SK-N-SH treated with all-trans-retinoic acid at 6 μM for 48 hours (cell line): Measurements from ENCODE around the gene BIN1.

Experiments
- ATAC-seq: fragments of 200-7000 bp; cut with Tn5 transposase; 3 replicates; pipeline ENCODE4 v1.9.1; 2020; ENCODE audit warnings: mild to moderate bottlenecking, moderate library complexity
- BACH2 ChIP-seq: fragments of 250-450 bp; sonication (Bioruptor Pico); IDR thresholded peaks from 2 replicates; pipeline ENCODE4 v1.9.0; 2021; ENCODE audit warnings: mild to moderate bottlenecking, borderline replicate concordance
- CREB5 ChIP-seq: fragments of 250-450 bp; sonication (Bioruptor Pico); IDR thresholded peaks from 2 replicates; pipeline ENCODE4 v1.5.1; 2020; ENCODE audit warnings: low read depth, mild to moderate bottlenecking, moderate library complexity
- CSRNP3 ChIP-seq: fragments of 250-450 bp; sonication (Bioruptor Pico); IDR thresholded peaks from 2 replicates; pipeline ENCODE4 v1.5.1; 2021; ENCODE audit warnings: mild to moderate bottlenecking, moderate library complexity
- ESRRG ChIP-seq: fragments of 250-450 bp; sonication (Bioruptor Pico); IDR thresholded peaks from 2 replicates; pipeline ENCODE4 v1.6.1; 2021; ENCODE audit warnings: mild to moderate bottlenecking
- GLIS3 ChIP-seq: fragments of 250-450 bp; sonication (Bioruptor Pico); IDR thresholded peaks from 2 replicates; pipeline ENCODE4 v1.5.0; 2020; ENCODE audit warnings: mild to moderate bottlenecking, moderate library complexity
- ISL1 ChIP-seq: fragments of 250-450 bp; sonication (Bioruptor Pico); IDR thresholded peaks from 2 replicates; pipeline ENCODE4 v2.1.2; 2022; ENCODE audit warnings: mild to moderate bottlenecking, moderate library complexity
- OSR1 ChIP-seq: fragments of 250-450 bp; sonication (Bioruptor Pico); IDR thresholded peaks from 2 replicates; pipeline ENCODE4 v1.8.0; 2022; ENCODE audit warnings: moderate library complexity, mild to moderate bottlenecking, inconsistent platforms
- PATZ1 ChIP-seq: fragments of 250-450 bp; sonication (Bioruptor Pico); IDR thresholded peaks from 2 replicates; pipeline ENCODE4 v1.8.0; 2020; ENCODE audit warnings: mild to moderate bottlenecking, moderate library complexity, borderline replicate concordance
- POU6F1 ChIP-seq: fragments of 250-450 bp; sonication (Bioruptor Pico); IDR thresholded peaks from 2 replicates; pipeline ENCODE4 v1.8.0; 2021; ENCODE audit warnings: low read depth, mild to moderate bottlenecking, moderate library complexity, borderline replicate concordance
- PPARA ChIP-seq: fragments of 250-450 bp; sonication (Bioruptor Pico); IDR thresholded peaks from 2 replicates; pipeline ENCODE4 v1.5.0; 2020; ENCODE audit warnings: mild to moderate bottlenecking, borderline replicate concordance
- RARB ChIP-seq: fragments of 250-450 bp; sonication (Bioruptor Pico); IDR thresholded peaks from 2 replicates; pipeline ENCODE4 v1.8.0; 2021; ENCODE audit warnings: mild to moderate bottlenecking, moderate library complexity
- TCF4 ChIP-seq: fragments of 250-450 bp; sonication (Bioruptor Pico); IDR thresholded peaks from 2 replicates; pipeline ENCODE4 v1.8.0; 2021; ENCODE audit warnings: mild to moderate bottlenecking, moderate library complexity, borderline replicate concordance
- TOX ChIP-seq: fragments of 250-450 bp; sonication (Bioruptor Pico); IDR thresholded peaks from 2 replicates; pipeline ENCODE4 v1.8.0; 2021; ENCODE audit warnings: mild to moderate bottlenecking, moderate library complexity, borderline replicate concordance
- ZC3H10 ChIP-seq: fragments of 250-450 bp; sonication (Bioruptor Pico); IDR thresholded peaks from 2 replicates; pipeline ENCODE4 v1.5.1; 2021; ENCODE audit warnings: mild to moderate bottlenecking, moderate library complexity
- ZNF565 ChIP-seq: fragments of 450-650 bp; formaldehyde crosslinking; conservative IDR thresholded peaks from 2 replicates; pipeline ENCODE4 v1.5.0; 2020; ENCODE audit warnings: low read depth, mild to moderate bottlenecking, moderate library complexity
- ZNF8 ChIP-seq: fragments of 450-650 bp; formaldehyde crosslinking; IDR thresholded peaks from 2 replicates; pipeline ENCODE4 v1.5.0; 2020; ENCODE audit warnings: mild to moderate bottlenecking, moderate library complexity
- TF ChIP-seq, protein P1 (sequence below): fragments of 250-450 bp; sonication (Bioruptor Pico); IDR thresholded peaks from 2 replicates; pipeline ENCODE4 v1.5.0; 2020; ENCODE audit warnings: mild to moderate bottlenecking, moderate library complexity

The BIN1 gene

DNA sequence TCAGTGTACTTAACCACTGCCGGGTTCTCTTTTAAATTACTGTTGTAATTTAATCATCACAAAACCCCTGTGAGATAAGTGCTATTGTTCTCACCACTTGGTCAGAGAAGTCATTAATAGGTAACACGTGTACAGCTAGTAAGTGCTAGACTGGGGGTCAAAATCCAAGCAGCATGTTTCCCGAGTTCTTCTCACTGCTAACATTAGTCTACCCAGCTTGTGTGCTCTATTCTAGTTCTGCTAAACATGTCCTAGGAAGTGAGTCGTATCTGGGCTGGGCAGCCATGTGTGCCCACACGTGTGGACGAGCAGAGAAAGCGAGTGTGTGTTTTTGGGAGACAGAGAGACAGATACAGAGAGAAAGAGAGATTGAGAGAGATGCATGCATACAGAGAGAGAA lies 94.1 kb downstream of the BIN1 start:
- ATAC-seq = no peak
- TF ChIP-seq ZNF8 (CRISPR knock-in tag) (no peak), ISL1 (CRISPR knock-in tag) (no peak)

- no peak for ATAC-seq
- TF ChIP-seq, protein P1, sequence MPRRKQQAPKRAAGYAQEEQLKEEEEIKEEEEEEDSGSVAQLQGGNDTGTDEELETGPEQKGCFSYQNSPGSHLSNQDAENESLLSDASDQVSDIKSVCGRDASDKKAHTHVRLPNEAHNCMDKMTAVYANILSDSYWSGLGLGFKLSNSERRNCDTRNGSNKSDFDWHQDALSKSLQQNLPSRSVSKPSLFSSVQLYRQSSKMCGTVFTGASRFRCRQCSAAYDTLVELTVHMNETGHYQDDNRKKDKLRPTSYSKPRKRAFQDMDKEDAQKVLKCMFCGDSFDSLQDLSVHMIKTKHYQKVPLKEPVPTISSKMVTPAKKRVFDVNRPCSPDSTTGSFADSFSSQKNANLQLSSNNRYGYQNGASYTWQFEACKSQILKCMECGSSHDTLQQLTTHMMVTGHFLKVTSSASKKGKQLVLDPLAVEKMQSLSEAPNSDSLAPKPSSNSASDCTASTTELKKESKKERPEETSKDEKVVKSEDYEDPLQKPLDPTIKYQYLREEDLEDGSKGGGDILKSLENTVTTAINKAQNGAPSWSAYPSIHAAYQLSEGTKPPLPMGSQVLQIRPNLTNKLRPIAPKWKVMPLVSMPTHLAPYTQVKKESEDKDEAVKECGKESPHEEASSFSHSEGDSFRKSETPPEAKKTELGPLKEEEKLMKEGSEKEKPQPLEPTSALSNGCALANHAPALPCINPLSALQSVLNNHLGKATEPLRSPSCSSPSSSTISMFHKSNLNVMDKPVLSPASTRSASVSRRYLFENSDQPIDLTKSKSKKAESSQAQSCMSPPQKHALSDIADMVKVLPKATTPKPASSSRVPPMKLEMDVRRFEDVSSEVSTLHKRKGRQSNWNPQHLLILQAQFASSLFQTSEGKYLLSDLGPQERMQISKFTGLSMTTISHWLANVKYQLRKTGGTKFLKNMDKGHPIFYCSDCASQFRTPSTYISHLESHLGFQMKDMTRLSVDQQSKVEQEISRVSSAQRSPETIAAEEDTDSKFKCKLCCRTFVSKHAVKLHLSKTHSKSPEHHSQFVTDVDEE (CRISPR knock-in tag) = no peak
- no peak for TF ChIP-seq TCF4 (CRISPR knock-in tag)
- no peak for TF ChIP-seq ZNF8 (CRISPR knock-in tag)
- no peak for TF ChIP-seq GLIS3 (CRISPR knock-in tag)
- TF ChIP-seq ZC3H10 = no peak
- TF ChIP-seq TOX (CRISPR knock-in tag) = no peak
- TF ChIP-seq POU6F1 (CRISPR knock-in tag) = no peak
- no peak for TF ChIP-seq CREB5
- TF ChIP-seq OSR1 (CRISPR knock-in tag) = no peak
- no peak for TF ChIP-seq ISL1 (CRISPR knock-in tag)
- no peak for TF ChIP-seq ZNF565 (CRISPR knock-in tag)
- no peak for TF ChIP-seq BACH2
- TF ChIP-seq PPARA (CRISPR knock-in tag) = no peak
- TF ChIP-seq CSRNP3 (CRISPR knock-in tag) = no peak
- TF ChIP-seq, all 23 proteins: peak for 0
These were observed 94.7 kb downstream of the BIN1 start for GRCh38 chr2:127012215-127012614.

DNA sequence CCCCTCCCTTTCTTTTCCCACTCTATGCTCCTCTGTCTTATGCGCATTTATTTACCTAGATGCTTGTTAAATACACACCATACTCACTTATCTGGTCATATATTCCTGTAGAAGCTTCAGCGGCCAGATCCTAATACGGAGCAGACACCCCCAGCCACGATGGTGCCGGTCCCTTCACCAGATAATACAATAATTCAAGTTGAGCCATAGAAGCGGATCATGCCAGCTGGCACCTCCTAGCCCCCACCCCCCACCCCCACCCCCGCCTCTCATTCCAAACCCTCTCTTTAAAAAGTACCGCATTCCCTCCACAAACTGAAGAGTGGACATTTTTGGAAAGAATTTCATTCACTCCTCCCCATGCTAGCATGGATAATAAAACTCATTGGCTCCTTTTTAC lies 95.2 kb downstream of the BIN1 start:
- TF ChIP-seq, protein P1 (CRISPR knock-in tag) = no peak
- TF ChIP-seq POU6F1 (CRISPR knock-in tag) = no peak
- no peak for TF ChIP-seq ESRRG
- TF ChIP-seq GLIS3 (CRISPR knock-in tag) = no peak
- TF ChIP-seq ZNF8 (CRISPR knock-in tag) = no peak
- no peak for TF ChIP-seq ZC3H10
- TF ChIP-seq RARB = no peak
- TF ChIP-seq PATZ1 (CRISPR knock-in tag) = no peak
- no peak for TF ChIP-seq OSR1 (CRISPR knock-in tag)

More for the DNA sequence above, 95.2 kb downstream of the BIN1 start:
- ATAC-seq = no peak
